Measurements from ENCODE around the gene DOCK6.

Gene DOCK6

GRCh38 chr19:11256189-11256588, 6.1 kb downstream of the DOCK6 start:
- Histone ChIP-seq H3K79me1 (ENCODE audit: low read depth, low read length) (peaks cover 2% of the 10 kb centered on the region), H3K4ac (ENCODE audit: low read length) (no peak overlapping the region), H3K4me3 (ENCODE audit: low read length in 2 of 2) (no peak overlapping the region), H4K91ac (ENCODE audit: low read depth, low read length, poor library complexity) (no peak overlapping the region), H3K18ac (ENCODE audit: low read length) (peak overlapping the region; percentile 48), H3K23ac (ENCODE audit: low read depth, low read length, poor library complexity) (no peak overlapping the region), H3K4me1 (ENCODE audit: control insufficient read depth in 2 of 2, insufficient read depth in 1 of 2, low read depth in 1 of 2, low read length in 2 of 2) (peaks cover 0 to 3% of the 10 kb centered on the region in 2 donors), H3K9me3 (replicated peaks in 1 of 2; ENCODE audit: control insufficient read depth in 2 of 2, insufficient read depth in 1 of 2, low read depth in 1 of 2, low read length in 2 of 2) (no peaks in the 10 kb centered on the region), H2BK12ac (ENCODE audit: low read length) (no peak overlapping the region), H3K27ac (replicated peaks; ENCODE audit: low read length) (no peak overlapping the region), H2BK120ac (ENCODE audit: low read depth, low read length) (no peak overlapping the region), H3K36me3 (replicated peaks in 1 of 2; ENCODE audit: control insufficient read depth in 2 of 2, insufficient read depth in 2 of 2, low read length in 2 of 2) (peaks cover 6 to 22% of the 10 kb centered on the region in 2 donors), H3K4me2 (ENCODE audit: insufficient read depth, low read length, poor library complexity, severe bottlenecking) (no peak overlapping the region), H2BK5ac (ENCODE audit: low read length) (no peak overlapping the region), H3K9ac (ENCODE audit: low read depth, low read length, poor library complexity) (no peak overlapping the region), H2AFZ (ENCODE audit: low read length) (no peak overlapping the region), H2BK15ac (ENCODE audit: low read length) (no peak overlapping the region), H2AK5ac (ENCODE audit: low read depth, low read length) (peak overlapping the region; percentile 11), H3K27me3 (ENCODE audit: control insufficient read depth in 3 of 3, insufficient read depth in 3 of 3, low read depth in 1 of 3, low read length in 3 of 3) (no peaks in the 10 kb centered on the region), H4K8ac (ENCODE audit: low read depth, low read length) (no peak overlapping the region), H3K14ac (ENCODE audit: low read length) (no peak overlapping the region)
- DNase-seq (ENCODE audit: low spot score): no peak
- no CpG with 5 or more reads among the region's 7 CpGs for WGBS, 2 donors (ENCODE audit: extremely low coverage in 2 of 2, insufficient read length in 2 of 2, insufficient replicate concordance in 1 of 2)

GRCh38 chr19:11254666-11255065, 7.7 kb downstream of the DOCK6 start:
- H3K9ac ChIP-seq (ENCODE audit: low read depth, low read length, poor library complexity): peak overlapping the region; percentile 50
- H3K4me1 ChIP-seq (ENCODE audit: control insufficient read depth in 2 of 2, insufficient read depth in 1 of 2, low read depth in 1 of 2, low read length in 2 of 2): peaks cover 0 to 3% of the 10 kb centered on the region in 2 donors
- H3K27ac ChIP-seq (replicated peaks; ENCODE audit: low read length): no peak overlapping the region
- no peak overlapping the region for H3K23ac ChIP-seq (ENCODE audit: low read depth, low read length, poor library complexity)
- peaks cover 6 to 34% of the 10 kb centered on the region in 2 donors for H3K36me3 ChIP-seq (replicated peaks in 1 of 2; ENCODE audit: control insufficient read depth in 2 of 2, insufficient read depth in 2 of 2, low read length in 2 of 2)
- no peak overlapping the region for H2BK15ac ChIP-seq (ENCODE audit: low read length)
- H3K14ac ChIP-seq (ENCODE audit: low read length): no peak overlapping the region
- no peak overlapping the region for H3K4me2 ChIP-seq (ENCODE audit: insufficient read depth, low read length, poor library complexity, severe bottlenecking)
- no peak overlapping the region for H3K4ac ChIP-seq (ENCODE audit: low read length)
- H3K27me3 ChIP-seq (ENCODE audit: control insufficient read depth in 3 of 3, insufficient read depth in 3 of 3, low read depth in 1 of 3, low read length in 3 of 3): no peaks in the 10 kb centered on the region
- H4K91ac ChIP-seq (ENCODE audit: low read depth, low read length, poor library complexity): no peak overlapping the region
- H2AFZ ChIP-seq (ENCODE audit: low read length): no peak overlapping the region
- no peak overlapping the region for H2BK120ac ChIP-seq (ENCODE audit: low read depth, low read length)
- WGBS, 2 donors (ENCODE audit: extremely low coverage in 2 of 2, insufficient read length in 2 of 2, insufficient replicate concordance in 1 of 2): no CpG with 5 or more reads among the region's 5 CpGs
- H3K79me1 ChIP-seq (ENCODE audit: low read depth, low read length): no peaks in the 10 kb centered on the region
- H2BK12ac ChIP-seq (ENCODE audit: low read length): no peak overlapping the region
- no peak for DNase-seq (ENCODE audit: low spot score)
- no peak overlapping the region for H3K18ac ChIP-seq (ENCODE audit: low read length)
- no peak overlapping the region for H3K4me3 ChIP-seq (ENCODE audit: low read length in 2 of 2)
- H4K8ac ChIP-seq (ENCODE audit: low read depth, low read length): no peak overlapping the region
- H2BK5ac ChIP-seq (ENCODE audit: low read length): no peak overlapping the region
- H2AK5ac ChIP-seq (ENCODE audit: low read depth, low read length): no peak overlapping the region
- H3K9me3 ChIP-seq (replicated peaks in 1 of 2; ENCODE audit: control insufficient read depth in 2 of 2, insufficient read depth in 1 of 2, low read depth in 1 of 2, low read length in 2 of 2): no peaks in the 10 kb centered on the region

- no peak overlapping the region for H4K8ac ChIP-seq (ENCODE audit: low read depth, low read length)
- H3K23ac ChIP-seq (ENCODE audit: low read depth, low read length, poor library complexity): no peak overlapping the region
- H2BK12ac ChIP-seq (ENCODE audit: low read length): no peak overlapping the region
- no peaks in the 10 kb centered on the region for H3K27me3 ChIP-seq (ENCODE audit: control insufficient read depth in 3 of 3, insufficient read depth in 3 of 3, low read depth in 1 of 3, low read length in 3 of 3)
- no peak overlapping the region for H2BK120ac ChIP-seq (ENCODE audit: low read depth, low read length)
- H3K18ac ChIP-seq (ENCODE audit: low read length): no peak overlapping the region
- no peaks in the 10 kb centered on the region for H3K9me3 ChIP-seq (replicated peaks in 1 of 2; ENCODE audit: control insufficient read depth in 2 of 2, insufficient read depth in 1 of 2, low read depth in 1 of 2, low read length in 2 of 2)
- no peak overlapping the region for H3K4me3 ChIP-seq (ENCODE audit: low read length in 2 of 2)
- H3K4me1 ChIP-seq (ENCODE audit: control insufficient read depth in 2 of 2, insufficient read depth in 1 of 2, low read depth in 1 of 2, low read length in 2 of 2): peaks cover 0 to 3% of the 10 kb centered on the region in 2 donors
- no peak overlapping the region for H2AFZ ChIP-seq (ENCODE audit: low read length)
- no peak overlapping the region for H3K4me2 ChIP-seq (ENCODE audit: insufficient read depth, low read length, poor library complexity, severe bottlenecking)
- H3K36me3 ChIP-seq (replicated peaks in 1 of 2; ENCODE audit: control insufficient read depth in 2 of 2, insufficient read depth in 2 of 2, low read length in 2 of 2): peaks cover 9 to 49% of the 10 kb centered on the region in 2 donors
- no peak overlapping the region for H4K91ac ChIP-seq (ENCODE audit: low read depth, low read length, poor library complexity)
- no peak overlapping the region for H3K14ac ChIP-seq (ENCODE audit: low read length)
- DNase-seq (ENCODE audit: low spot score): no peak
- no peak overlapping the region for H3K9ac ChIP-seq (ENCODE audit: low read depth, low read length, poor library complexity)
- peak overlapping the region; percentile 53 for H2BK5ac ChIP-seq (ENCODE audit: low read length)
- H2BK15ac ChIP-seq (ENCODE audit: low read length): no peak overlapping the region
- H2AK5ac ChIP-seq (ENCODE audit: low read depth, low read length): no peak overlapping the region
- H3K79me1 ChIP-seq (ENCODE audit: low read depth, low read length): no peaks in the 10 kb centered on the region
- no peak overlapping the region for H3K27ac ChIP-seq (replicated peaks; ENCODE audit: low read length)
- WGBS, 2 donors (ENCODE audit: extremely low coverage in 2 of 2, insufficient read length in 2 of 2, insufficient replicate concordance in 1 of 2): no CpG with 5 or more reads among the region's 19 CpGs
- H3K4ac ChIP-seq (ENCODE audit: low read length): no peak overlapping the region
Measured at GRCh38 chr19:11252665-11253355, 9.5 kb downstream of the DOCK6 start.

- H2AFZ ChIP-seq (ENCODE audit: low read length): no peak overlapping the region
- no peaks in the 10 kb centered on the region for H3K9me3 ChIP-seq (replicated peaks in 1 of 2; ENCODE audit: control insufficient read depth in 2 of 2, insufficient read depth in 1 of 2, low read depth in 1 of 2, low read length in 2 of 2)
- H3K4ac ChIP-seq (ENCODE audit: low read length): no peak overlapping the region
- no CpG with 5 or more reads among the region's 11 CpGs for WGBS, 2 donors (ENCODE audit: extremely low coverage in 2 of 2, insufficient read length in 2 of 2, insufficient replicate concordance in 1 of 2)
- no peak overlapping the region for H2BK15ac ChIP-seq (ENCODE audit: low read length)
- no peak overlapping the region for H2BK5ac ChIP-seq (ENCODE audit: low read length)
- H3K14ac ChIP-seq (ENCODE audit: low read length): no peak overlapping the region
- H4K91ac ChIP-seq (ENCODE audit: low read depth, low read length, poor library complexity): no peak overlapping the region
- DNase-seq (ENCODE audit: low spot score): no peak
- no peak overlapping the region for H3K9ac ChIP-seq (ENCODE audit: low read depth, low read length, poor library complexity)
- no peak overlapping the region for H3K27ac ChIP-seq (replicated peaks; ENCODE audit: low read length)
- no peak overlapping the region for H2AK5ac ChIP-seq (ENCODE audit: low read depth, low read length)
- no peaks in the 10 kb centered on the region for H3K79me1 ChIP-seq (ENCODE audit: low read depth, low read length)
- no peaks in the 10 kb centered on the region for H3K27me3 ChIP-seq (ENCODE audit: control insufficient read depth in 3 of 3, insufficient read depth in 3 of 3, low read depth in 1 of 3, low read length in 3 of 3)
- H2BK120ac ChIP-seq (ENCODE audit: low read depth, low read length): no peak overlapping the region
- no peak overlapping the region for H3K4me2 ChIP-seq (ENCODE audit: insufficient read depth, low read length, poor library complexity, severe bottlenecking)
- no peak overlapping the region for H2BK12ac ChIP-seq (ENCODE audit: low read length)
- peaks cover 0 to 3% of the 10 kb centered on the region in 2 donors for H3K4me1 ChIP-seq (ENCODE audit: control insufficient read depth in 2 of 2, insufficient read depth in 1 of 2, low read depth in 1 of 2, low read length in 2 of 2)
- H3K4me3 ChIP-seq (ENCODE audit: low read length in 2 of 2): no peak overlapping the region
- H4K8ac ChIP-seq (ENCODE audit: low read depth, low read length): no peak overlapping the region
- H3K18ac ChIP-seq (ENCODE audit: low read length): no peak overlapping the region
- peaks cover 9 to 59% of the 10 kb centered on the region in 2 donors for H3K36me3 ChIP-seq (replicated peaks in 1 of 2; ENCODE audit: control insufficient read depth in 2 of 2, insufficient read depth in 2 of 2, low read length in 2 of 2)
- H3K23ac ChIP-seq (ENCODE audit: low read depth, low read length, poor library complexity): peak overlapping the region; percentile 47
Measured at GRCh38 chr19:11251650-11252314, 10.5 kb downstream of the DOCK6 start.

Data from neuronal stem cell (in vitro differentiated cells).